Muscle layer of duodenum (tissue), 2 donors: ENCODE measurements around the gene SKAP2.

ENCODE experiments used
- H3K27ac ChIP-seq: one replicate; pipeline ENCODE4 v1.7.0; 2013; ENCODE audit warnings: mild to moderate bottlenecking, low read length
- H3K27me3 ChIP-seq: one replicate; pipeline ENCODE4 v1.7.0; 2013; ENCODE audit warnings: low read depth, mild to moderate bottlenecking, control low read depth, low read length
- H3K36me3 ChIP-seq, 2 donors: one replicate each; pipeline ENCODE4 v1.7.0; 2013; ENCODE audit warnings: low read length in 2 of 2, control low read depth in 1 of 2, mild to moderate bottlenecking in 1 of 2; ENCODE audit not compliant: insufficient read depth in 2 of 2, control insufficient read depth in 1 of 2
- H3K4me1 ChIP-seq, 2 donors: one replicate each; pipeline ENCODE4 v1.7.0; 2013; ENCODE audit warnings: low read length in 2 of 2, mild to moderate bottlenecking in 2 of 2, control low read depth in 1 of 2, moderate library complexity in 1 of 2; ENCODE audit not compliant: insufficient read depth in 2 of 2, control insufficient read depth in 1 of 2
- H3K4me3 ChIP-seq, 2 donors: one replicate each; pipeline ENCODE4 v1.7.0; 2013; ENCODE audit warnings: low read length in 2 of 2, low read depth in 1 of 2, mild to moderate bottlenecking in 1 of 2
- H3K9me3 ChIP-seq, 2 donors: one replicate each; pipeline ENCODE4 v1.7.0; 2013; ENCODE audit warnings: low read length in 2 of 2, control low read depth in 1 of 2, mild to moderate bottlenecking in 1 of 2; ENCODE audit not compliant: control insufficient read depth in 1 of 2
- donor health status: healthy.

SKAP2 gene

DNA sequence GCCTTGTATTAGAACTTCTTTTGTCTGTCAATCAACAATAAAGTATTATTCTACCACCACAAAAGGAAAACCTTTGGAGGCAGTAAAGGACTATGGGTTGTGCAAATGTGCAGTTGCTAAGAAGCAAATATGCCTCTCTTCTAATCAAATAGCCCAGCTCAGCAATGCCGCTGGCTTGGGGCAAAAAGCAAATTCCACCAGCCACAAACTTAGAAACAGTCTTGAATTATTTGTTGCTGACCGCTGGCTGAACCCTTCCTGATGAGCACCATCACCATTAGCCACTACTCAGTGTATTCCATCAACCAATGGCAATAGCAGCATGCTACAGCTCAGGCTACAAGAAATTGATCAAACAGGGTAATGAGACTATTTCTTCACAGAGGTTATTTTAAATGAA is 51.0 kb downstream of the SKAP2 start:
- Histone ChIP-seq H3K27me3 (no peaks in the 10 kb centered on the region), H3K4me1 (peaks cover 4 to 16% of the 10 kb centered on the region in 2 donors), H3K27ac (no peak overlapping the region), H3K4me3 (no peak overlapping the region), H3K36me3 (no peaks in the 10 kb centered on the region), H3K9me3 (no peaks in the 10 kb centered on the region)

DNA sequence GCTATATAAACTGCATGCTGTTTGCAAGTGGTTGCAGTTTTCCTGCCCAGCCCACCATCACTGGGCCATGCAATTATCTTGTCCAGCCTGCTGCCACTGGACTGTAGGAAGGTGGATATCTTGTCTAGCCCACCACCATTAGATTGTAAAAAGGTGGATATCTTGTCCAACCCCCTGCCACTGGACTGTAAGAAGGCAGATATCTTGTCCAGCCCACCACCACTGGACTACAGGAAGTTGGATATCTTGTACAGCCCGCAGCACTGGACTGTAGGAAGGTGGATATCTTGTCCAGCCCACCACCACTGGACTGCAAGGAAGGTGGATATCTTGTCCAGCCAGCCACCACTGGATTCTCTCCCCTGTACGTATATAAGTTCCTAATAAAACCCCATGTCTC is 69.8 kb downstream of the SKAP2 start:
- Histone ChIP-seq H3K9me3 (no peaks in the 10 kb centered on the region), H3K36me3 (no peaks in the 10 kb centered on the region), H3K4me1 (no peaks in the 10 kb centered on the region), H3K4me3 (no peak overlapping the region), H3K27me3 (no peaks in the 10 kb centered on the region), H3K27ac (no peak overlapping the region)

DNA sequence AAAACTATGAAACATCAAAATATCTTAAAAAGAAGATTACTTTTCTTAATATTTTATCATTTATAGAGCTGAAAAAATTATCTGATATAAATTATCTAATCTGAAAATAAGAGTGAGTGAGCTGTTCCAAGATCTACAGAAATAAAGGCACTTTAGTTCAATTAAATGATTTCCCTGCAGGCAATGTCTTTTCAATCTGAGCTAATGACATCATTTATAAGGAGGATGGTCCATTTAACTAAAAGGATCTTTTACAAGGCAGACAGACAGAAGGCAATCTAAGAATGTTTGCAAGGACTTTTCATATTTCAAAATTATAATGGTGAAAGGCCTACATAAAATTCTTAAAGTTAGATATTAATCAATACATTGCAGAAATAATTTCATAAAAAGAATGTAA is 71.8 kb downstream of the SKAP2 start:
- Histone ChIP-seq H3K36me3 (no peaks in the 10 kb centered on the region), H3K4me3 (no peak overlapping the region), H3K4me1 (no peaks in the 10 kb centered on the region), H3K27ac (no peak overlapping the region), H3K9me3 (no peaks in the 10 kb centered on the region), H3K27me3 (no peaks in the 10 kb centered on the region)

DNA sequence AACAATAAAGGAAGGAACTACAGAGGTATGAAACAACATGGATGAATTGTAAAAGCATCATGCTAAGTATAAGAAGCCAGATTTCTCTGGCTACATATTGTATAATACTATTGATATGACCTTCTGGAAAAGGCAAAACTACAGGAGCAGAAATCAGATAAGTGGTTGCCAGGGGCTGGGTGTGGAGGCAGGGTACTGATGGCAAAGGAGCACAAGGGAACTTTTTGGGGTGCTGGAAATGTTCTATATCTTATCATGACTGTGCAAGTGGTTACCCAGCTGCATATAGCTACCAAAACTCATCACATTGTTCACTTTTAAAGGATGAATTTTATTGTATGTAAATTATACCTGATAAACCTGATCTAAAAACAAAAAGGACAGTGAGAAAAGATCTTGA is 72.4 kb downstream of the SKAP2 start:
- Histone ChIP-seq H3K27ac (no peak overlapping the region), H3K4me3 (no peak overlapping the region), H3K4me1 (no peaks in the 10 kb centered on the region), H3K9me3 (no peaks in the 10 kb centered on the region), H3K27me3 (no peaks in the 10 kb centered on the region), H3K36me3 (no peaks in the 10 kb centered on the region)

DNA sequence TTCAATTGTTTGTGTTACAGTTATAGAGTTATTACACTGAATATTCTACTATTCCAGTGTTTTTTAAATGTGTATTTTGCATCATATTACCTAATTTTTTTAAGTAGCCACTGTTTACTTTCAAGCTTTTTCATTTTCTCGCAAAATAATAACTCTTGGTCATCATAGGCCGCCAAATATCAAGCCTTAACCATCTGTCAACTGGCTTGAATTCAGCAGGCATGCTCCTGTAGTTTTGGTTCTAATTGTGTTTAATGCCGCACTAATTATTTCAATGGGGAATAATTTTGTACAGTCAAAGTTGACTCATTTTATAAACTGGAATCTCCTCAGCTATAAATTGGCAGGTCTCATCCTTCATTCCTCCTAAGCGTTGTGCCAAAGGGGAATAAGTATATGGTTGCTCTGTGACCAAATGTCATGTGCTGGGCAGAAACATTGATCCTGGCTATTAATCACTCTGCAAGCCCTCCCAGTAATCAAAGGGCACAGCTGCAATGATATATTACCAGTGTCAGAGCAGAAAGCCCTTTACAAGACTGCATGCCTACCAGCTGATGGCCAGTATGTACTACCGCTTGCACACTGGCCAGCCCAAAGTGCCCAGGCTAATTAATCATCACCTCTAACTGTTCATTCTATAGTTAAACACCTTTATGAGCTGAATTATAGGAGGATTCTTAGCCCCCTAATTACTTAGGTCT is 74.8 kb downstream of the SKAP2 start:
- Histone ChIP-seq H3K4me3 (no peak overlapping the region), H3K27ac (no peak overlapping the region), H3K9me3 (no peaks in the 10 kb centered on the region), H3K27me3 (no peaks in the 10 kb centered on the region), H3K36me3 (no peaks in the 10 kb centered on the region), H3K4me1 (no peaks in the 10 kb centered on the region)

DNA sequence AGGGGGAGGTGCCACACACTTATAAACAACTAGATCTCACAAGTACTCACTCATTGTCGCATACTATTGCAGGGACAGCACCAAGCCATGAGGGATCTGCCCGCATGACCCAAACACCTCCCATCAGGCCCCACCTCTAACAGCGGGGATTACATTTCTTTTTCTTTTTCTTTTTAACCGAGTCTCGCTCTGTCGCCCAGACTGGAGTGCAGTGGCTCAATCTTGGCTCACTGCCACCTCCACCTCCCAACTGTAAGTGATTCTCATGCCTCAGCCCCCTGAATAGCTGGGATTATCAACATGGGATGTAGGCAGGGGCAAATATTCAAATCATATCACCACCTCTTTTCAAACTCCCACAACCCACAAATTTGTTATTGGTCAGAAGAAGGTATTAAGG is 76.7 kb downstream of the SKAP2 start:
- H3K9me3 ChIP-seq: no peaks in the 10 kb centered on the region
- H3K36me3 ChIP-seq: no peaks in the 10 kb centered on the region
- H3K4me1 ChIP-seq: no peaks in the 10 kb centered on the region
- H3K27me3 ChIP-seq: no peaks in the 10 kb centered on the region
- no peak overlapping the region for H3K4me3 ChIP-seq
- no peak overlapping the region for H3K27ac ChIP-seq

DNA sequence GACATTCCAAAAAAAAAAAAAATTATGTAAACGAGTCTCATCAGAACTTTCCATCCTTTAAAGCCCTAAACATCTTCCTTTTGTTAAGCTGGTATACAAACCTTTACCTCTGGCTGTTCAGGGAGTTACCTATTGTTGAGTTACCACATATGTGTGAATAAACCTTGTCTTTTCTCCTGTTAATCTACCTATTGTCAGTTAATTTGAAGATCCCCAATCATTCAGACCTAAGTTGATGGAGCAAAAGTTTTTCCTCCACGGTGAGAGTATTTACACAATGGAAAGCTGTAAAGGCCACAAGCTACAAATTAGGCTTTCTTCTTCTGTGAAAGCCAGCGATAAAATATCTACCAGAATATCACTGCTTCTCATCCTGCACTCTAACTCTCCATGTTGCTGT is 80.3 kb downstream of the SKAP2 start:
- Histone ChIP-seq H3K36me3 (no peaks in the 10 kb centered on the region), H3K27me3 (no peaks in the 10 kb centered on the region), H3K27ac (no peak overlapping the region), H3K9me3 (no peaks in the 10 kb centered on the region), H3K4me3 (no peak overlapping the region), H3K4me1 (no peaks in the 10 kb centered on the region)

DNA sequence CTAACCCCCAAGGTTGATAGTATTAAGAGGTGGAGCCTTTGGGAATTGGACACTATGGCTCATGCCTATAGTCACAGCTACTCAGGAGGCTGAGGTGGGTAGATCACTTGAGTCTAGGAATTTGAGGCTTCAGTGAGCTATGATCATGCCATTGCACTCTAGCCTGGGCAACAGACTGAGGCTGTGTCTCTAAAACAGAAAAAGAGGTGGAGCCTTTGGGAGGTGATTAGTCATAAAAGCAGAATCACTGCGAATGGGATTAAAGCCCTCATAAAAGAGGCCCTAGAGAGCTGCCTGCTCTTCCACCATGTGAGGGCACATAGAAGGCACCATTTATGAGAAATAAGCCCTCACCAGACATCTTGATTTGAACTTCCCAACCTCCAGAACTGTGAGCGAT is 81.9 kb downstream of the SKAP2 start:
- no peaks in the 10 kb centered on the region for H3K9me3 ChIP-seq
- no peaks in the 10 kb centered on the region for H3K4me1 ChIP-seq
- no peak overlapping the region for H3K27ac ChIP-seq
- no peak overlapping the region for H3K4me3 ChIP-seq
- H3K36me3 ChIP-seq: no peaks in the 10 kb centered on the region
- no peaks in the 10 kb centered on the region for H3K27me3 ChIP-seq

DNA sequence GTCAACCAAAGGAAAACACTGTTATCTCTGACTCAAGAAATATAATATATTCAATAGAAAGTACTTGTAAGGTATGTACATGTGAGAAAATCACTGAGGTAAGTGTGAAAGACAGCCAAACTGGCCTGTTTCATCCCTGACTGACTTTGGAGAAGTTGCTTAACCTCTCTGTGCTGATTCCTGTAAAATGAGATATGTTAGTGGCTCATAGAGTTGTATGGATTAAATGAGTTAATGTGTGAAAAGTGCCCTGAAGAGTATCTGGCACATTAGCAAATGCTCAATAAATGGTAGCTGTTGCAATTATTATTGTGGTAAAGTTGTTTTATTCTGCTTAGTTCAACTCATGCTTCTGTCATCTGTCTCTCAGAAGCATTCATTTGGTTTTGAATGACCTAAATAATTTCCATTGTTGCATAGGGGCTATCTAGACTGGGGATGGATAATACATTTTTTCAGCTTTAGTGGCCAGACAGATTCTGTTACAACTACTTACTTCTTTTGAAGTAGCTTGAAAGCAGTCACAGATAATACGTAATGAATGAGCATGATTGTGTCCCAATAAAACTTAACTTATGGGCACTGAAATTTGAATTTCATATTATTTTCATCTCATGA is 84.3 kb downstream of the SKAP2 start:
- Histone ChIP-seq H3K36me3 (no peaks in the 10 kb centered on the region), H3K9me3 (no peaks in the 10 kb centered on the region), H3K4me3 (no peak overlapping the region), H3K27ac (no peak overlapping the region), H3K4me1 (no peaks in the 10 kb centered on the region), H3K27me3 (no peaks in the 10 kb centered on the region)

DNA sequence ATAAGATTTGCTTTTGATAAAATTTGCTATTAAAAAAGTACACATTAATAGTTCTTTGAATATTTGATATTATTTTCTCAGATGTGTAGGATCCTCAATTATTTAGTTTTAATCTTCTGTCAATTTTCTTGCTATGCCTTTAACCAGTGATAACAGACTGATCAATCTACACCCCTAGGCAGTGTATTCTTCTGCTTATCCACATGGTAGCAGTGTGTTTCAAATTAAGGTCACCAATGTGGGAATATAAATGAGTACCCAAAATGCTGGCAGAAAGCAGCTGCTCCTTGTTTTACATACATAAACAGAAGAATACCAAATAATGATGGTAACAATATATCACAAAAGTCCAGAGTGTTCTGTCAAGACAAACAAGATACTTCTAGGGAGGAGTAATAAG is 87.0 kb downstream of the SKAP2 start:
- no peaks in the 10 kb centered on the region for H3K27me3 ChIP-seq
- peaks cover 0 to 4% of the 10 kb centered on the region in 2 donors for H3K36me3 ChIP-seq
- no peak overlapping the region for H3K27ac ChIP-seq
- no peaks in the 10 kb centered on the region for H3K9me3 ChIP-seq
- no peak overlapping the region for H3K4me3 ChIP-seq
- H3K4me1 ChIP-seq: no peaks in the 10 kb centered on the region

DNA sequence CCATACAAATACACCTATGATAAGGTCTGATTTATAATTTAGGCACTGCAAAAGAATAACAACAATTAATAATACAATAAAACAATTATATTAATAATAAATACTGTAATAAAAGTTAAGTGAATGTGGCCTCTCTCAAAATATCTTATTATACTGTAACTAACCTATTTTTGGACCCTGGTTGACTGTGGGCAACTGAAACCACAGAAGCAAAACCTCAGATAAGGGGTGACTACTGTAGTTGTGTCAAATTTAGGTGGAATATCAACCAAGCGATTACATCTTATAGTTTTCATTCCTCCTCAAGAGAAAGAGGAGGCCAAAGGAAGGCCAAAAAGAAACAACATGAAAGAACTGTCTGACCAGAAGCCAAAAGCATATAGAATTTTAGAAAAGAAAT is 103.9 kb downstream of the SKAP2 start:
- H3K27me3 ChIP-seq: no peaks in the 10 kb centered on the region

DNA sequence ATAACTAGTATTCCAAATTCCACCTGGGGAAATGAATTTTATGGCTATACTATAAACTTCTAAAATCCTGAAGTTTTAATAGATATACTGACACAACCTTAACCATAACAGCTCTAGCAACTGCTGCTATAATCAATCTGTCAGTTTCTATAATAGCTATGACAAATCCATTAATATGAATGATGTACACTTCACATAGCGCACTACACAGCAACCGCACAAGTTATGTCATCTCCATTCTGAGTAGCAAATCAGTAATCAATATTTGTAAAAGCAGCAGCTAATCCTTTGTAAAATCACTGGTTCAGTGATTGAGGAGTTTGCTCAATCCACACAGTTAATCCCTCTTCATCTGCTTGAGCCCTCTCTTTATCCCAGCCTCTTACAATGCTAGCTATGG is 105.3 kb downstream of the SKAP2 start:
- no peaks in the 10 kb centered on the region for H3K9me3 ChIP-seq
- H3K4me1 ChIP-seq: no peaks in the 10 kb centered on the region
- no peaks in the 10 kb centered on the region for H3K27me3 ChIP-seq
- H3K36me3 ChIP-seq: no peaks in the 10 kb centered on the region
- H3K4me3 ChIP-seq: no peak overlapping the region
- H3K27ac ChIP-seq: no peak overlapping the region

More for the DNA sequence above, 103.9 kb downstream of the SKAP2 start:
- no peaks in the 10 kb centered on the region for H3K9me3 ChIP-seq
- H3K4me3 ChIP-seq: no peak overlapping the region
- no peak overlapping the region for H3K27ac ChIP-seq
- no peaks in the 10 kb centered on the region for H3K36me3 ChIP-seq
- H3K4me1 ChIP-seq: no peaks in the 10 kb centered on the region
